IMR-90 (cell line): Measurements from ENCODE around the gene ITM2C. TPM values are rescaled to one million over a fixed set of nuclear protein-coding genes. Genes with fewer than 3 reads are reported as not detected.

ENCODE experiments used
- ATAC-seq: fragments of 200-7000 bp; cut with Tn5 transposase; 2 replicates; pipeline ENCODE4 v1.9.1; 2020; ENCODE audit warnings: low read depth, mild to moderate bottlenecking, moderate library complexity
- BruUV-seq: library from RNA; stranded (reverse); fragments of 400-500 nt; replicated peaks from 2 replicates; lab custom pipeline; 2021; lab: Mats Ljungman, UMichigan
- CTCF ChIA-PET: fragments of 300-600 bp; formaldehyde crosslinking; extraction: SDS; loops from one replicate; lab custom pipeline; 2021; ENCODE audit warnings: antibody characterized with exemption; lab: Yijun Ruan, JAX
- POLR2A ChIA-PET: fragments of 300-600 bp; sonication (Branson Sonifier 250); formaldehyde crosslinking; loops from one replicate; lab custom pipeline; 2022; ENCODE audit warnings: antibody characterized with exemption; ENCODE audit not compliant: unreplicated experiment; lab: Charles Lee
- DNase-seq: peaks from one replicate; pipeline ENCODE4 v3.0.0; 2013
- H2AFZ ChIP-seq: replicated peaks from 2 replicates; pipeline ENCODE3; 2013; ENCODE audit warnings: low read length, mild to moderate bottlenecking; ENCODE audit not compliant: poor library complexity
- H2AK5ac ChIP-seq: 2 replicates; pipeline ENCODE4 v1.6.1; 2013; ENCODE audit warnings: low read depth, low read length, inconsistent platforms
- H2AK9ac ChIP-seq: replicated peaks from 2 replicates; pipeline ENCODE3; 2013; ENCODE audit warnings: mild to moderate bottlenecking, low read depth, low read length, moderate library complexity; ENCODE audit not compliant: poor library complexity
- H2BK120ac ChIP-seq: 2 replicates; pipeline ENCODE4 v1.6.1; 2013; ENCODE audit warnings: low read depth, low read length, inconsistent platforms
- H2BK15ac ChIP-seq: 3 replicates; pipeline ENCODE4 v1.6.1; 2013; ENCODE audit warnings: low read depth, low read length, inconsistent platforms
- H2BK20ac ChIP-seq: 2 replicates; pipeline ENCODE4 v1.6.1; 2013; ENCODE audit warnings: low read depth, mild to moderate bottlenecking, inconsistent platforms, low read length, moderate library complexity
- H2BK5ac ChIP-seq: 2 replicates; pipeline ENCODE4 v1.6.1; 2013; ENCODE audit warnings: mild to moderate bottlenecking, low read depth, low read length, inconsistent platforms; ENCODE audit not compliant: poor library complexity, severe bottlenecking
- H3K14ac ChIP-seq: replicated peaks from 2 replicates; pipeline ENCODE4 v1.6.1; 2013; ENCODE audit warnings: low read depth, low read length, inconsistent platforms
- H3K18ac ChIP-seq: 2 replicates; pipeline ENCODE4 v1.6.1; 2013; ENCODE audit warnings: low read depth, low read length, control low read depth
- H3K23ac ChIP-seq: 2 replicates; pipeline ENCODE4 v1.6.1; 2013; ENCODE audit warnings: low read depth, low read length, inconsistent platforms
- H3K27ac ChIP-seq: 2 replicates; pipeline ENCODE4 v1.5.1; 2013; ENCODE audit warnings: mild to moderate bottlenecking, control low read depth, low read length; ENCODE audit not compliant: insufficient read depth
- H3K27me3 ChIP-seq: 2 replicates; pipeline ENCODE4 v1.6.1; 2013; ENCODE audit warnings: low read length; ENCODE audit not compliant: control insufficient read depth, insufficient read depth
- H3K36me3 ChIP-seq: 2 replicates; pipeline ENCODE4 v1.6.1; 2013; ENCODE audit warnings: low read length, mixed read lengths; ENCODE audit not compliant: control insufficient read depth, insufficient read depth
- H3K4ac ChIP-seq: 2 replicates; pipeline ENCODE4 v1.6.1; 2013; ENCODE audit warnings: low read depth, low read length, inconsistent platforms
- H3K4me1 ChIP-seq: 2 replicates; pipeline ENCODE4 v1.6.1; 2013; ENCODE audit warnings: low read length, mixed read lengths; ENCODE audit not compliant: control insufficient read depth, insufficient read depth
- H3K4me2 ChIP-seq: 2 replicates; pipeline ENCODE4 v1.6.1; 2013; ENCODE audit warnings: low read depth, mild to moderate bottlenecking, control low read depth, low read length, moderate library complexity
- H3K4me3 ChIP-seq: 2 replicates; pipeline ENCODE4 v1.5.1; 2013; ENCODE audit warnings: low read depth, mild to moderate bottlenecking, control low read depth, low read length, moderate library complexity; ENCODE audit not compliant: insufficient read depth
- H3K56ac ChIP-seq: 2 replicates; pipeline ENCODE4 v1.6.1; 2013; ENCODE audit warnings: low read length, inconsistent platforms; ENCODE audit not compliant: insufficient read depth; ENCODE audit errors: extremely low read depth
- H3K79me1 ChIP-seq, 2 experiments: 2 replicates each; pipeline ENCODE4 v1.6.1; 2013; ENCODE audit warnings: low read length in 2 of 2, inconsistent platforms in 1 of 2, low read depth in 1 of 2
- H3K9ac ChIP-seq: 2 replicates; pipeline ENCODE4 v1.6.1; 2013; ENCODE audit warnings: low read depth, low read length, control low read depth
- H3K9me1 ChIP-seq: 2 replicates; pipeline ENCODE4 v1.6.1; 2013; ENCODE audit warnings: low read length, inconsistent platforms; ENCODE audit not compliant: insufficient read depth
- H3K9me3 ChIP-seq: 2 replicates; pipeline ENCODE4 v1.6.1; 2013; ENCODE audit warnings: low read length; ENCODE audit not compliant: control insufficient read depth, insufficient read depth
- H4K20me1 ChIP-seq: 2 replicates; pipeline ENCODE4 v1.6.1; 2013; ENCODE audit warnings: low read length, inconsistent platforms; ENCODE audit not compliant: insufficient read depth
- H4K5ac ChIP-seq: 2 replicates; pipeline ENCODE4 v1.6.1; 2013; ENCODE audit warnings: mild to moderate bottlenecking, low read depth, low read length, control low read depth
- H4K8ac ChIP-seq, 2 experiments: 2 replicates each; pipeline ENCODE4 v1.6.1; 2013; ENCODE audit warnings: low read depth in 2 of 2, low read length in 2 of 2, control low read depth in 1 of 2, inconsistent platforms in 1 of 2
- H4K91ac ChIP-seq: 2 replicates; pipeline ENCODE4 v1.6.1; 2013; ENCODE audit warnings: low read depth, low read length, inconsistent platforms; ENCODE audit not compliant: insufficient read depth
- WGBS, 2 experiments: methylation state at CpG; one replicate each; pipeline versions ENCODE4 v1.1.5 to v1.1.7; 2013; ENCODE audit warnings: missing lambda C conversion rate in 2 of 2; ENCODE audit not compliant: insufficient read length in 1 of 2; ENCODE audit errors: extremely low coverage in 2 of 2; 5-methylcytosine and 5-hydroxymethylcytosine counted together
- dilution Hi-C: fragments of 300-500 bp; cut with HindIII; formaldehyde crosslinking; loops from one replicate; pipeline ENCODE4 v1.14.3; 2018; ENCODE audit warnings: low sequenced_read_pairs; ENCODE audit not compliant: unreplicated experiment
- in situ Hi-C: fragments of 300-500 bp; cut with MboI; formaldehyde crosslinking; loops from 3 replicates; pipeline ENCODE4 v1.14.3; 2019; ENCODE audit warnings: low sequenced_read_pairs, inconsistent platforms, mixed read lengths
- intact Hi-C: fragments of 100-400 bp; cut with micrococcal nuclease; formaldehyde crosslinking; loops from 2 replicates; pipeline ENCODE4 v1.10.0; 2022
- polyA plus RNA-seq, 3 experiments: library from polyadenylated mRNA; depleted of rRNA; stranded (reverse); fragments of >200 nt; gene quantifications; 2 replicates each; pipeline ENCODE4 v1.2.3, GENCODE V29; 2012; ENCODE audit warnings: low replicate concordance in 1 of 3
- total RNA-seq: library from RNA; depleted of rRNA; stranded (reverse); fragments of >200 nt; gene quantifications from 2 replicates; pipeline ENCODE4 v1.2.3, GENCODE V29; 2012
- TF ChIP-seq, protein P1 (sequence below): fragments of 150-350 bp; IDR thresholded peaks from 2 replicates; pipeline ENCODE4 v1.6.1; 2016; ENCODE audit warnings: low read depth, mild to moderate bottlenecking, low read length, moderate library complexity, borderline replicate concordance

The ITM2C gene
- total and polyA plus RNA-seq, 2 of the 4 experiments (the other 2 are of a cell fraction): 46.8 to 274 TPM

GRCh38 chr2:230899287-230899686, 34.5 kb downstream of the ITM2C start:
- no peak overlapping the region for H2BK15ac ChIP-seq
- DNase-seq (no peak), ATAC-seq (no peak)
- H4K5ac ChIP-seq: no peak overlapping the region
- H3K23ac ChIP-seq: no peak overlapping the region
- intact Hi-C loops: no loop called here
- H3K4me2 ChIP-seq: no peak overlapping the region
- no peaks in the 10 kb centered on the region for H3K36me3 ChIP-seq
- ChIA-PET CTCF (no interaction called here), POLR2A (no interaction called here)
- 22% methylated on average over 5 of the region's 5 CpGs; no CpG with 5 or more reads in 1 of the 2 experiments for WGBS, 2 experiments
- no peaks in the 10 kb centered on the region for H3K79me1 ChIP-seq
- H3K4ac ChIP-seq: no peak overlapping the region
- H3K14ac ChIP-seq: no peak overlapping the region
- no peak overlapping the region for H2BK5ac ChIP-seq
- H2BK20ac ChIP-seq: no peak overlapping the region
- no peak overlapping the region for H2BK120ac ChIP-seq
- H3K27me3 ChIP-seq: peaks cover 52% of the 10 kb centered on the region
- in situ Hi-C loops: no loop called here
- no peak overlapping the region for H3K9ac ChIP-seq
- dilution Hi-C loops: no loop called here
- no peaks in the 10 kb centered on the region for H3K9me3 ChIP-seq
- no peak overlapping the region for H2AK9ac ChIP-seq
- no TSS peak for BruUV-seq
- H3K4me1 ChIP-seq: no peaks in the 10 kb centered on the region
- no peak overlapping the region for H2AFZ ChIP-seq
- H4K20me1 ChIP-seq: no peaks in the 10 kb centered on the region
- H3K9me1 ChIP-seq: no peaks in the 10 kb centered on the region; the same call in 1 of the 2 replicates
- no peak overlapping the region for H3K27ac ChIP-seq
- no peak overlapping the region for H4K8ac ChIP-seq
- no peak overlapping the region for H3K56ac ChIP-seq
- no peak overlapping the region for H2AK5ac ChIP-seq
- H4K91ac ChIP-seq: no peak overlapping the region
- TF ChIP-seq, protein P1, sequence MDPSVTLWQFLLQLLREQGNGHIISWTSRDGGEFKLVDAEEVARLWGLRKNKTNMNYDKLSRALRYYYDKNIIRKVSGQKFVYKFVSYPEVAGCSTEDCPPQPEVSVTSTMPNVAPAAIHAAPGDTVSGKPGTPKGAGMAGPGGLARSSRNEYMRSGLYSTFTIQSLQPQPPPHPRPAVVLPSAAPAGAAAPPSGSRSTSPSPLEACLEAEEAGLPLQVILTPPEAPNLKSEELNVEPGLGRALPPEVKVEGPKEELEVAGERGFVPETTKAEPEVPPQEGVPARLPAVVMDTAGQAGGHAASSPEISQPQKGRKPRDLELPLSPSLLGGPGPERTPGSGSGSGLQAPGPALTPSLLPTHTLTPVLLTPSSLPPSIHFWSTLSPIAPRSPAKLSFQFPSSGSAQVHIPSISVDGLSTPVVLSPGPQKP: no peak
- no peak overlapping the region for H3K18ac ChIP-seq
- no peak overlapping the region for H3K4me3 ChIP-seq
